ENCODE data around the gene MRPL23.
"Not testable (repeated sequence)": the region's sequence is repeated elsewhere in the genome, so short reads cannot be mapped to it uniquely, and the experiment has no call there.

The MRPL23 gene

DNA sequence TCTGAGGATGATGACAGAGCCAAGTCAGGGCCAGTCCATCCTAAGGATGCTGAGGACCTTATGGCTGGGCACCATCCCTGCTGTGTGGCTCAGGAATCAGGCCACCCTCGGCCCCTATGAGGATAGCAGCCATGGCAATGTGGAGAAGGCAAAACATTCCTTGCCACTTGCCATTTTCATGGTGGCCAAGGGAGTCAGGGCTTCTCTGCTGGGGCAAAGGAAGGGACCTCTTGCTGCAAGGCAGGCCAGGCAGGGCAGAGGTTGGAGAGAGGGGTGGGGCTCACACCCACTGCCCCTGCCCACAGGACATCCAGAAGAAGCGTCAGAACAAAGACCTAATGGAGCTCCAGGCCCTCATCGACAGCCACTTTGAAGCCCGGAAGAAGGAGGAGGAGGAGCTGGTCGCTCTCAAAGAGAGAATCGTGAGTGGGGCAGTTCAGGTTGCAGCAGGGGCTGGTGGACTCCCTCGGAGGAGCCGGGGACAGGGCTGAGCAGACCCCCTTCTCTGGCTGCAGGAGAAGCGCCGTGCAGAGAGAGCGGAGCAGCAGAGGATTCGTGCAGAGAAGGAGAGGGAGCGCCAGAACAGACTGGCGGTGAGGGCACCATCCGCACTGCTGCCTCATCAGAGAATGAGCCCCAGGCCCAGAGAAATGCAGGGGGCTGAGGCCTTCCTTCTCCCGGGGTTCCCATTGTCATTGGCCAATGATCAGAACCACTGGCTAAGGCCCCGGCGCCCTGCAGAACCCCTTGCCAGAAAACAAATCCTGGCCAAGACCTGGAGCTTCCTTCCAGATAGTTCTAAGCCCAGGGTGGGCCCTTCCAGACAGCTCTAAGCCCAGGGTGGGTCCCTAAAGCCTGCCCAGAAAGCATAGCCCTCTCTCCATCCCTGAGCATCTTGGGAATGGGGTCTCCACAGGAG lies 13.5 kb upstream of the MRPL23 start:
- no peak for DNase-seq (ENCODE audit: low read depth)

DNA sequence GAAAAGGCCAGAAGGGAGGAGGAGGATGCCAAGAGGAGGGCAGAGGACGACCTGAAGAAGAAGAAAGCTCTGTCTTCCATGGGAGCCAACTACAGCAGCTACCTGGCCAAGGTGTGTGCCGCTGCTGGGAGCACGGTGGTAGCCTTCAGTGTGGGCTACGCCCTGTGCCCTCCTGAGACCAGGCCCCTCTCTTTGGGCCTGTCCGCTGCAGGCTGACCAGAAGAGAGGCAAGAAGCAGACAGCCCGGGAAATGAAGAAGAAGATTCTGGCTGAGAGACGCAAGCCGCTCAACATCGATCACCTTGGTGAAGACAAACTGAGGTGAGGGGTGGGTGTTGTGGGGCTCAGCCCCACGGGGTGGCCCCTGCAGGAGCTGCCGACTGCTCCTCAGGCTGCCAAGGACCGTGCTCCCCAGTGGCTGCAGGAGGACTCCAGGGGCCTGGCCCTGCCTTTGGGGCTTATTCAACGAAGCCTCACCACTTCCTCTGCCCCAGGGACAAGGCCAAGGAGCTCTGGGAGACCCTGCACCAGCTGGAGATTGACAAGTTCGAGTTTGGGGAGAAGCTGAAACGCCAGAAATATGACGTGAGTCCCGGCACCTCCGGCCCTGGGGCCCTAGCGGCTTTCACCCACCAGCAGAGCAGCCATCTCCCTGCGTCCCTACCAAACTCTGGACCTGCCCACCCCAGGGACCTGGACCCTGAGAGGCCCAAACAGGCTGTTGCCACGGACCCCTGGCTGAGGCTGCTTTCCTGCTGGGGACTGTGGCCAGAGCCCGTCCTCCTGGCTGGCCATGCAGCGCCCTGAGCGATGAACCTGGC lies 12.6 kb upstream of the MRPL23 start:
- no peak for DNase-seq (ENCODE audit: low read depth)

DNA sequence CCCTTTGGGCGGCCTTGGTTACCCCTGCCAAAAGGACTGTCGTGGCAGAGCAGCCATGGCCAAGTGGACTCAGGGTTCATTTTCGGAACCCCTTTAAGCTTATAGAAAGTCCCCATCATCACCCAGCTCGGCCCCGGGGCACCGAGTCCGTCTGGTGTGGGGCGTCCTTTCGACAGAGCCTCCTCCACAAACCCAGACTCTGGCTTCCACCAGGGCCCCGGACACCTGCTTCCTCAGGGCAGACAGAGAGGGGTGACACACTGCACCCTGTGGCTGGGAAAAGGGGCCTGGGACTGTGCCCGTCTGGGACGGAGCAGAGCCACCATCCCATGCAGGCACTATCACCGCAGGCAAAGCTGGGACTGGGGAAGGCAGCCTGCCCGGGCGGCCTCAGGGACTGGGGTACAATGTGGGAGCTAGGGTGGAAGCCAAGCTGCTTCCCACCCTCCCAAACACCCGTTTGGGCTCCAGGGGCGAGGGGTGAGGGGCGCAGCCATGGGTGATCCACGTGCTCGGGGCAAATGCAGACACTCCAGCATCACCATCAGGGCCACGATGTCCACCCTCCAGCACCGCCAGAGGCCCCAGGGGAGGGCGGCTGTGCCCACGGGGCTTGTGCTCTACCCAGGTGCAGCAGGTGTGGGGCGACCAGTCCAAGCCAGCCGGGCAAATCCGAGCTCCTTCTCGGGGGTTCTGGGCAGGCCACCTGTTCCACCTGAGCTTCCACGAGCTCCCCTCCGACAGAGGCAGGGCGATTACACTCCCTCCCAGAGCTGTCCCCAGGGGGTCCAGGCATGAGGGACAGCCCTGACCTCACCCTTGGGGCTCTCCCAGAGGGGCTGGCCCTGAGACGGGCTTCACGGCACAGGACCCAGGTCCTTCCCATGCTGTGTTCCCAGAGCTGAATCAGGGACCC lies 11.7 kb upstream of the MRPL23 start:
- DNase-seq (ENCODE audit: low read depth) = no peak

DNA sequence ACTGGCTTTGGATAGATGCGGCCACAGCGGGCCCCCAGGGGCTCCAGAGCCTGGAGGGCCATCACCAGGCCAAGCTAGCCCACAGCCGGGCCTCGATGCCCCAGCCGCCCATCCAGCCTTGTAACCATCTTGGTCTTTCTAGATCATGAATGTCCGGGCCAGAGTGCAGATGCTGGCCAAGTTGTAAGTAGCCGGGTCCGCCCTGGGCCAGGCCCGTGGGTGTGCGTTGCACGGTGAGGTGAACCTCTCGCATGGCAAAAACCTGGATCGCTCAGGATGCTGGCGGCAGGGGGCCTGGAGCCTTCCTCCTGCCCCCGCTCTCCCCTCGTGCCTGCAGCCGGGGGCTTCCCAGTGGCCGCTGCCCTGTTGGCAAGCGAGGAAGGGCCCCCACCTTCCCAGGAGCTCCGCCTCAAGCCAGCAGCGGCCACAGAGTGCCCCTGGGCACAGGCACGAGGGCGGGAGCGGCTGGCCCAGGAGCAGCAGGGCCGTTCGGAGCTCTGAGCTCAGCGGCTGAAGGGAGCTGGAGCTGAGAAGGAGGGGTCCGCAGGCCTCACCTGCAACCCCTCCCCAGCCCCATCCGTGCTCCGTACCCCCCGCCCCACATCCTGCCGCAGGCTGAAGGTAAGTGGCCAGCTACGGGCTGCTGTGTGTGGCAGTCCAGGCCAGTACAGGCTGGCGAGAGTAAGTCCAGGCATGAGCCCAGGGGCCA lies 10.9 kb upstream of the MRPL23 start:
- no peak for DNase-seq (ENCODE audit: low read depth)

DNA sequence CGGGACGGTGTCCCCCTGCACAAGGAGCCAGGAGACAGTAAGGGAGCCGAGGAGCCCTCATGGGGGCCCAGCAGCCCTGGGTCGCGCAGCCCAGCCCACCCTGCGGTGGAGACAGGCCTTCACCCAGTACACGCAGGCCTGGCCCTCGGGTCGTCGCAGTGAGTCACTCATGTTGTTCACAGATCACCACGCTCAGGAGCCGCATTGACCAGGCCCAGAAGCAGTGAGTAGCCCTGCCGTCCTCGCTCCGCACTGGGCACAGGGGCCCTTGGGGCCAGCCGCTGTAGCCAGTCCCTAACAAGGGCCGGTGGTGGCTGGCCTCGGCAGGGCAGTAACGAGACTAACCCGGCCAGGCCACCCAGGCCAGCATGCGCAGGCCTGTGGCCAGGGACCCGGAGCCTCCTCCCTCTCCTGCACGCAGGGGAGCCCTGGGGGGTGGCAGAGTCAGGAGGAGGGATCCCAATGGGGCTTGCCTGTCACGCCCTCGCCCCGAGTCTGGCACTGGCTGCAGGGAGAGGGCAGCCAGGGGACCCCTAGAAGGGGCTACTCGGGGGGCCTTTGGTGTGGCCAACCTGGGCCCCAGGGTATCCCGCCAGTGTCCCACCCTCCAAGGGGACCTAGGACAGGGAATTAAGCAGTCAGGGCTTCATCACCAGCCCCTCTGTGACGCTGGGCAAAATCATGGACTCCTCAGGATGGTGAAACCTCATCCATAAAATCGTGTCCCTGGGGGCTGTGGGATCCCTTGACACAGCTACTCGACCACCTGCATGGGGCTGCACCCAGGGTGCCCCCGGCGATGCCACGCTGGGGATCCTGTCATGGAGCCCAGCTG lies 10.1 kb upstream of the MRPL23 start:
- DNase-seq (ENCODE audit: low read depth) = no peak

GRCh38 chr11:1937616-1938342 lies 9.4 kb upstream of the MRPL23 start:
- no peak for DNase-seq (ENCODE audit: low read depth)

GRCh38 chr11:1938343-1939005 lies 8.7 kb upstream of the MRPL23 start:
- DNase-seq (ENCODE audit: low read depth) = no peak

- no peak for DNase-seq (ENCODE audit: low read depth)
These were observed 8.0 kb upstream of the MRPL23 start for GRCh38 chr11:1939006-1939625.

- not testable (repeated sequence) for DNase-seq (ENCODE audit: low read depth)
These were observed 7.3 kb upstream of the MRPL23 start for GRCh38 chr11:1939788-1940187.

- DNase-seq (ENCODE audit: low read depth) = no peak
These were observed 4.4 kb upstream of the MRPL23 start for GRCh38 chr11:1942558-1943260.

- no peak for DNase-seq (ENCODE audit: low read depth)
These were observed 3.6 kb upstream of the MRPL23 start for GRCh38 chr11:1943576-1943975.

DNA sequence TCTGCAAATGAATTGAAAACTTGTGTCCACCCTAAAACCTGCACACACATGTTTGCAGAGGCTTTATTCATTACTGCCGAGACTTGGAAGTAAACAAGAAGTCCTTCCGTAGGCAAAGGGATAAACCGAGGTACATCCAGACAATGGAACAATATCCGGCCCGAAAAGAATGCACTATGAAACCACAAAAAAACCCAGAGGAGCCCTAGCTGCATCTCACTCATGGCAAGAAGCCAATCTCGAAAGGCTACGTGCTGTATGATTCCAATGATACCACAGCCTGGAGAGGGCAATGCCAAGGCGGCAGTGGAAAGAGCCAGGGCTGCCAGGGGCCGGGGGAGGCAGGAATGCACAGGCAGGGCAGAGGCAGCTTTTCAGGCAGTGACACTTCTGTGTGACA lies 3.2 kb upstream of the MRPL23 start:
- DNase-seq (ENCODE audit: low read depth) = no peak

- DNase-seq (ENCODE audit: low read depth) = no peak
These were observed 583 bp downstream of the MRPL23 start for GRCh38 chr11:1947592-1948237.

GRCh38 chr11:1948389-1948788 lies 1.3 kb downstream of the MRPL23 start:
- no peak for DNase-seq (ENCODE audit: low read depth)

- no peak for DNase-seq (ENCODE audit: low read depth)
These were observed 2.2 kb downstream of the MRPL23 start for GRCh38 chr11:1949302-1949701.

- no peak for DNase-seq (ENCODE audit: low read depth)
These were observed 2.8 kb downstream of the MRPL23 start for GRCh38 chr11:1949922-1950321.

DNA sequence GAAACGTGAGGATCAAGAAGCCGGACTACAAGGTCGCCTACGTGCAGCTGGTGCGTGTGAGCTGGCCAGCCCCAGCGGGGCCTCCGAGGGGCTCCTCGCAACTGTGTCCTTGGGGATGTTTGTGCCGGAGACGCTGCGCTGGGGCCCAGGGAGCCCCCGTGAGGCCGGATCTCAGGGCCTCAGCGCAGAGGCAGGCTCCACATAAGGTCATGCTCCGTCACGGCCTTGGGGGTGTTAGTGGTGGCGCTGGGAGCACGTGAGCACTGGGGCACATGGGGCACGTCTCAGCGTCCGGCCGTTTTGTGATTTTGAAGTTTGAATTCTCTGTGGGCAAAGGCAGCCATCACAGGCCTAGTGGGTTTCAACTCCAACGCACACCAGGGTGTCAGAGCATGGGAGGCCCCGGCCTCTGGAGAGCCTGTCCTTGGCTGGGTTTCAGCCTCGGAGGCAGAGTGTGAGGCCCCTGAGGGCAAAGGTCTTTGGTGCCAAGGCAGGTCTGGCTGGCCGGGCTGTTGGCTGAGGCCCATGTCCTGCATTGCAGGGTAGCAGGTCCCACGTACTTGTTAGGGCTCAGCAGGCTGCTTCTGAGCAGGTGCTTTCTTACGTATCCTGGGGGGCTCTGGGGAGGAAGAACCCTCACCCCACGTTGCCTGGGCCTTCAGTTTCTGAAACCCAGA lies 5.8 kb downstream of the MRPL23 start:
- DNase-seq (ENCODE audit: low read depth) = no peak

All from stimulated activated CD8-positive, alpha-beta memory T cell treated with anti-CD3 and anti-CD28 coated beads, Interleukin-12 subunit alpha, Interleukin-12 subunit beta, amount 100 ng/mL, for 4 hours (primary cell).